CD4-positive, alpha-beta T cell (primary cell): ENCODE results near the gene PLXND1. TPM values are rescaled to one million over a fixed set of nuclear protein-coding genes. Genes with fewer than 3 reads are reported as not detected.

Source experiments
- ATAC-seq: fragments of 200-7000 bp; cut with Tn5 transposase; one replicate; pipeline ENCODE4 v1.10.0; 2022; ENCODE audit warnings: mild to moderate bottlenecking; ENCODE audit not compliant: poor library complexity
- CTCF ChIA-PET: fragments of 350-600 bp; sonication (Branson Sonifier 250); formaldehyde crosslinking; loops from one replicate; lab custom pipeline; 2021; ENCODE audit warnings: antibody characterized with exemption, inconsistent platforms; lab: Charles Lee
- POLR2A ChIA-PET: fragments of 350-600 bp; sonication (Branson Sonifier 250); formaldehyde crosslinking; loops from one replicate; lab custom pipeline; 2021; ENCODE audit warnings: antibody characterized with exemption, inconsistent platforms; lab: Charles Lee
- DNase-seq, 14 experiments: peaks; one replicate each; pipeline ENCODE4 v3.0.0-alpha.2; 2013 to 2020; ENCODE audit warnings: mixed read lengths in 2 of 14
- H3K27ac ChIP-seq, 2 donors: one replicate each; pipeline versions ENCODE4 v1.5.1 to v1.7.0; 2013; ENCODE audit warnings: low read length in 2 of 2, low read depth in 1 of 2, mild to moderate bottlenecking in 1 of 2
- H3K27me3 ChIP-seq, 2 experiments: 1 replicate in 1 of 2; 2 replicates in 1 of 2; pipeline versions ENCODE4 v1.6.1 to v1.7.0; 2013; ENCODE audit warnings: low read length in 2 of 2, control low read depth in 1 of 2, mild to moderate bottlenecking in 1 of 2, moderate library complexity in 1 of 2; ENCODE audit not compliant: insufficient read depth in 2 of 2, control insufficient read depth in 1 of 2
- H3K36me3 ChIP-seq: one replicate; pipeline ENCODE4 v1.6.1; 2013; ENCODE audit warnings: low read length, control low read depth; ENCODE audit not compliant: insufficient read depth
- H3K4me1 ChIP-seq: one replicate; pipeline ENCODE4 v1.6.1; 2013; ENCODE audit warnings: low read length, control low read depth; ENCODE audit not compliant: insufficient read depth
- H3K4me3 ChIP-seq: one replicate; pipeline ENCODE4 v1.5.1; 2013; ENCODE audit warnings: mild to moderate bottlenecking, low read length, moderate library complexity
- H3K9me3 ChIP-seq, 2 experiments: 1 replicate in 1 of 2; 2 replicates in 1 of 2; pipeline versions ENCODE4 v1.6.1 to v1.7.0; 2013; ENCODE audit warnings: low read length in 2 of 2, mild to moderate bottlenecking in 2 of 2, control low read depth in 1 of 2, moderate library complexity in 1 of 2; ENCODE audit not compliant: control insufficient read depth in 1 of 2, insufficient read depth in 1 of 2
- H3K27ac Mint-ChIP-seq: one replicate; pipeline ENCODE4 v1.8.0; 2020; ENCODE audit warnings: mixed read lengths
- H3K27me3 Mint-ChIP-seq: one replicate; pipeline ENCODE4 v1.8.0; 2021; ENCODE audit warnings: mixed read lengths
- H3K36me3 Mint-ChIP-seq: one replicate; pipeline ENCODE4 v1.8.0; 2021; ENCODE audit warnings: low read depth, mixed read lengths
- H3K4me1 Mint-ChIP-seq: one replicate; pipeline ENCODE4 v1.8.0; 2021; ENCODE audit warnings: low read depth, mixed read lengths
- H3K4me3 Mint-ChIP-seq: one replicate; pipeline ENCODE4 v1.8.0; 2020; ENCODE audit warnings: mild to moderate bottlenecking, mixed read lengths
- H3K9me3 Mint-ChIP-seq: one replicate; pipeline ENCODE4 v1.8.0; 2020; ENCODE audit warnings: mixed read lengths
- CTCF ChIP-seq: fragments of 200-600 bp; IDR thresholded peaks from one replicate; pipeline ENCODE4 v1.8.0; 2022; ENCODE audit warnings: antibody characterized with exemption, mild to moderate bottlenecking
- intact Hi-C, 2 experiments: fragments of 100-400 bp; cut with DNase I in 1 of 2; cut with micrococcal nuclease in 1 of 2; formaldehyde crosslinking; loops; one replicate each; pipeline versions ENCODE4 v1.15.1 to v1.9.0; 2023 to 2025; cut with DNase I, micrococcal nuclease
- total RNA-seq, 174 experiments: library from RNA in 2 of 174; stranded (reverse) in 2 of 174; gene quantifications; one replicate each; pipeline ENCODE4 v1.2.3 and lab custom pipeline; 2021 to 2026

The PLXND1 gene
- total RNA-seq, 2 experiments from 2014 or later, result 61.7 to 62.5 TPM

DNA sequence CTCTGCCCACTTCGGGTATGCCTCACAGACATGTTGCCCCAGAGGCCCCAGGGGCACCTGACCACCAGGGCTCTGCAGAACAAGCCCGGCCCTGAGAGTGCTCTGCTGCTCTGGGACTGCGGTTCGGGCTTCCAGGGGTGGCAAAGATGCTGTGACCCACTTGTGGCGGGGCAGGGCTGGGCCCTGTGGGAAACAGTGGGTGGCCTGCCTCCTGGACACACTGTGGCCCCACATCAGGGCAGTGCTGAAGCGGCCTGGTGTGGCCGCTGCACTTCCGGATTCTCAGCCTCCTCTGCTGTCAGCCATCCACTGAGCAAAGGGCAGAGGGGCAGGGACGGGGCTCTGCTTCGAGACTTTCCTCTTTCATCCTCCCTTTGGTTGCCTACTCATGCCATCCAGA is 26.5 kb upstream of the PLXND1 start:
- peaks cover 2% of the 10 kb centered on the region for H3K4me1 ChIP-seq
- DNase-seq (no peak), ATAC-seq (no peak)
- no peak overlapping the region for H3K27ac Mint-ChIP-seq
- TF ChIP-seq CTCF, result no peak
- H3K9me3 ChIP-seq, result peaks cover 0 to 3% of the 10 kb centered on the region in 2 experiments
- no peaks in the 10 kb centered on the region for H3K36me3 ChIP-seq
- intact Hi-C loops, result no loop called here
- no peak overlapping the region for H3K27ac ChIP-seq
- no peaks in the 10 kb centered on the region for H3K27me3 ChIP-seq
- H3K4me3 ChIP-seq, result no peak overlapping the region
- POLR2A ChIA-PET, result no interaction called here
- CTCF ChIA-PET, result no interaction called here
- H3K36me3 Mint-ChIP-seq, result no peaks in the 10 kb centered on the region
- no peaks in the 10 kb centered on the region for H3K27me3 Mint-ChIP-seq
- H3K4me1 Mint-ChIP-seq, result peaks cover 3% of the 10 kb centered on the region
- no peak overlapping the region for H3K4me3 Mint-ChIP-seq
- no peaks in the 10 kb centered on the region for H3K9me3 Mint-ChIP-seq

GRCh38 chr3:129632556-129632955 is 26.1 kb upstream of the PLXND1 start:
- no peak for ATAC-seq
- no peaks in the 10 kb centered on the region for H3K36me3 ChIP-seq
- CTCF ChIA-PET, result no interaction called here
- Mint-ChIP-seq H3K4me1 (peaks cover 7% of the 10 kb centered on the region), H3K9me3 (no peaks in the 10 kb centered on the region), H3K27me3 (no peaks in the 10 kb centered on the region), H3K27ac (no peak overlapping the region), H3K36me3 (no peaks in the 10 kb centered on the region), H3K4me3 (no peak overlapping the region)
- DNase-seq, result peak in 1 of 14 experiments; percentile 8
- POLR2A ChIA-PET, result no interaction called here
- H3K27me3 ChIP-seq, result no peaks in the 10 kb centered on the region
- intact Hi-C loops, result no loop called here
- no peak for TF ChIP-seq CTCF
- H3K4me3 ChIP-seq, result no peak overlapping the region
- H3K4me1 ChIP-seq, result peaks cover 5% of the 10 kb centered on the region
- H3K27ac ChIP-seq, result no peak overlapping the region
- peaks cover 0 to 3% of the 10 kb centered on the region in 2 experiments for H3K9me3 ChIP-seq

- Mint-ChIP-seq H3K9me3 (no peaks in the 10 kb centered on the region), H3K4me1 (peaks cover 12% of the 10 kb centered on the region), H3K36me3 (no peaks in the 10 kb centered on the region), H3K27ac (no peak overlapping the region), H3K27me3 (no peaks in the 10 kb centered on the region), H3K4me3 (no peak overlapping the region)
- POLR2A ChIA-PET, result no interaction called here
- Histone ChIP-seq H3K36me3 (no peaks in the 10 kb centered on the region), H3K9me3 (peaks cover 0 to 3% of the 10 kb centered on the region in 2 experiments), H3K27ac (no peak overlapping the region), H3K27me3 (no peaks in the 10 kb centered on the region), H3K4me3 (no peak overlapping the region), H3K4me1 (peaks cover 10% of the 10 kb centered on the region)
- intact Hi-C loops, result no loop called here
- no peak for ATAC-seq
- no peak for TF ChIP-seq CTCF
- peak in 1 of 14 experiments; percentile 10 for DNase-seq
- CTCF ChIA-PET, result no interaction called here
Observed at GRCh38 chr3:129632056-129632455, 25.6 kb upstream of the PLXND1 start.
